DLD1 (cell line): ENCODE data around the gene RXRA.

ENCODE experiments used
- in situ Hi-C: cut with HindIII; loops from 2 replicates; pipeline ENCODE4 v1.10.0; 2017; ENCODE audit warnings: low sequenced_read_pairs

Gene RXRA

DNA sequence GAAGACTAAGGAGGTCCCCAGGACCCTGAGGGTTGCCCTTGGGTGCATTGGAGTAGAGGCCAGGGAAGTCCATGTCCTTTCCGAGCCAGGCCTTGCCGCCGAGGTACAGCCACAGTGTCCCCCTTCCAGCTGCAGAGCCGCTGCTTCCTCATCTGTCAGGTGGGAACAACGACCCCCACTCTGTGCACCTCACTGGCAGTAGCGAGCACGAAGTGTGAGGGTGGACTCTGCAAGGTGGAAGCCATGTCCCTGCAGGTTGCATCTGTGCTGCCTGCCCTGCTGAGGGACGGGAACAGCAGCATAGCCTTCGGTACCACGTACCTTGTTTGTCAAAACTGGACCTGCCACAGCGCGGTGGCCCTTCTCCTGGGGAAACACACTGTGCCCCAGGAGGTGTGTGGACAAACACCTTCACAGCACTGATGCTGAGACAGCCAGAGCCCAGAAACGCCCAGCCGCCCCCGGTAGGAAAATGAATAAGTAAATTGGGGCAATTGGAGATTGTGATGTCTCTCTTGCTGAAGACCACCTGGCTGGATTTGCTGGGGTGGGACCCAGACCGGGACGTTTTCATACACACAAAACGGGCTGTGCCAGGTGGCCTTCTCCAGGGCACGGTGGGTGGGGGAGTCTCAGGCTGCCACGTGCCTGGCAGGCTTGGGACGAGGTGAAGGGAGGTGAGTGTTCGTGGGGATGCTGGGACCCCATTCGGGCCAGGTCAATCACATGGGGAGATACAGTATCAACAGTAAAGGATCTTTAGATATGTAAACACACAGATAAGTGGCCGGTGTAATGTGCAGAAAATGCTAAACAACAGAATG lies 157.3 kb downstream of the RXRA start:
- in situ Hi-C loops = no loop called here

DNA sequence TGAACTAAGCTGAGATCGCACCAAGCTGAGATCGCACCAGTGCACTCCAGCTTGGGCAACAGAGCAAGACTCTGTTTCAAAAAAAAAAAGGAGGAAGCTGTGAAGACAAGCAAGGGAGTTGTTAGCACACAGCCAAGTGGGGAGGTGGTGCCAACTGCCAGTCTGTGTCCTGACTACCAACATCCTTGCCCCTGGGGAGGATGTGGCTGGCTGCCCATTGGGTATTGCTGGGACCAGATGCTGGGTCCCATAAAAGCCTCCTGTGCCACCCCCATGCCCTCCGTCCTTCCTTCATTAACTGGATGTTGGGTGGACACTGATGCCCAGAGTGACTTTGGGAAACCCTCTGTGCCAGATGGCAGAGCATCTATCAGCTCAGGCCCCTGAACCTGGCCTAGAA lies 158.2 kb downstream of the RXRA start:
- in situ Hi-C loops = no loop called here

DNA sequence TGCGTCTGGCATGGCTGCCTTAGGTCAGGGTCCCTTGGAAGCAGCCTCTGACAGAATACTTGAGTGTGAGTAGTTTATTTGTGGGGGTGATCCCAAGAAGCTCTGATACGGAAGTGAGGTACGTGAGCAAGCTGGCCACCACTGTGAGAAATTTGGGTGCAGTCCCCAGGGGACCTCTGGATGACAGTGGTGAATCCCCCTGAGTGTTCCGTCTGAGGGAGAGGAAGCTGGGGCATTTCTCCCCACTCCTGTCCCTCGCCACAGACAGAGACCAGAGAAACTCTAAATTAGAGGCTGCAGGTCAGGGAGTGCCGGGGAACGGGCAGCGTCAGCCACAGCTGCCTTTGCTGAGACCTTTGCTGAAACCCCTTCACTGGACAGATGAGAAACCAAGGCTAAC lies 159.4 kb downstream of the RXRA start:
- in situ Hi-C loops = no loop called here

DNA sequence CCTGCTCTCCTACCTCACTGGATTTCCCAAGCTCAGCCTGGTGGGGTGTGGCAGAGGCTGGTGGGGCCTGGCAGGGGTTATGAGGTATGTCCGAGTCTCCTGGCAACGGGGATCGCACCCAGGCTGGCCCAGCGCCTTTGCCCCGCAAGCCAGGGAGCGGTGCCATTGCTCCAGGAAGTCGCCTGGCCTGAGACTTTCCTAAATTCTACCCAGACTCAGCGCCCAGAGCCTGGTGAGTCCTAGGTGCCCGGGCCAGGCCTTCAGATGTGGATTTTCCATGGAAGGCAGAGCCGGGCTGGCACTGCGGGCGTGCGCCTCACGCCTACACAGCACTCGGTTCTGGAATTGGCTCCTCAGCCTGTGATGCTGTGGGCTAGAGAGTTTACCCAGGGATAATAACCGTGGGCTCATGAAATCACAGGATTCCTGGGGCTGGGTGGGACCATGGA lies 159.9 kb downstream of the RXRA start:
- in situ Hi-C loops = no loop called here

DNA sequence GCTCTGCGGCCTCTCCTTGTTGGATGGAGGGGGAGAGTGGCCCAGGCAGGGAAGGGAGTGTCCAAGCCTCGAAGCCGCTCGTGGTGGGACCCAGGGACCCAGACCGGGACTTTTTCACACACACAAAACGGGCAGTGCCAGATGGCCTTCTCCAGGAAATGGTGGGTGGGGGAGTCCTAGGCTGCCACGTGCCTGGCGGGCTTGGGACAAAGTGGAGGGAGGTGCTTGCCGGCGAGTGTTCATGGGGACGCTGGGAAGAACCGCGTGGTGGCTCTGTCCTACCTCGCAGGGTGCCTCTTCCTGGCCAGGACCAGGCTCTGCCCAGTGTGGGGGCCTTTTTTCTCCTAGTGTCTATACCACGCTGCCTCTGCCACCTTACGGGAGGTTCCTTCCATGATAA lies 160.3 kb downstream of the RXRA start:
- in situ Hi-C loops = no loop called here
